Medulla oblongata (tissue), 1 donor: Measurements from ENCODE around the gene C5orf47.

ENCODE experiments used
- DNase-seq: peaks from one replicate; pipeline ENCODE4 v3.0.0-alpha.2; 2015; ENCODE audit errors: extremely low spot score

Gene C5orf47, protein sequence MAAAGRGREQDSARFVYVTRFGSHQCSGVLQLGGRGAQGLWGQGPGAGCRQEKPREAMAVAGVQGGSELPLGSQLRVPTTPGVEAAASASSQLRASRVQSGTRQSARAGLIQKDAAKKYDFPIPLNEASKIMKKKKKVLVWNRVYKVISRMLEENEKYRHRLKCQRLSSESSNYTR

DNA sequence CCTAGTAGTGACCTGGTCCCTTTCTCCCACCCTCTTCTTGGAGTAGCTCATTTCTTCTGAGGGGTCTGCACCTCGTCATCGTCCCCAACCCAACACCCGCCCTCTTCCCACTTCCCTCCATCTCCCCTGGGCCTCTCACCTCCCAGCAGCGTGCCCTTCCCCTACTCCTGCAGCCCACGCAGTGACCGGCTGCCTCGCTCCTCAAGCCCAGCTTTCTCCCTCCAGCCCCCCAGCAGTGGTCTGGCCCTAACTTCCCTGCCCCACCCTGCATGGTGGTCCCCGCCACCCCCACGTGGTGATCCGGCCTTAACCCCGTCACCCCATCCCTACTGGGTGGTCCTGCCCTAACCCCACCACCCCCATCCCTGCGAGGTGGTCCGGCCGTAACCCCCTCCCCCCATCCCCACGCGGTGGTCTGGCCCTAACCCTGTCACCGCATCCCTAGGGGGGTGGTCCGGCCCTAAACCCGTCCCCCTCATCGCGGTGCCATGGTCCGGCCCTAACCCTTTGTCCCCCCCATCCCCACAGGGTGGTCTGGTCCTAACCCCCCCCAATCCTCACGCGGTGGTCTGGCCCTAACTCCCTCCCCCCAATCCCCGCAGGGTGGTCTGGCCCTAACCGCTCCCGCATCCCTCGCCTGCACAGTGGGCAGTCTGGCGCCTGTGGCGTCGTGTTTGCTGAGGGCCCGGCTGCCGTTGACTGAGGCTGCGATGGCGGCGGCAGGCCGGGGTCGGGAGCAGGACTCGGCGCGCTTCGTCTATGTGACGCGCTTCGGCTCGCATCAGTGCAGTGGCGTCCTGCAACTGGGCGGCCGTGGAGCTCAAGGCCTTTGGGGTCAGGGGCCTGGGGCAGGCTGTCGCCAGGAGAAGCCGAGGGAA, at the start of gene C5orf47:
C5orf47 (plus strand) TSS at position 617 of the 878 bp plus-strand sequence; CDS start at position 711, 94 bp downstream.
- DNase-seq, result no peak

DNA sequence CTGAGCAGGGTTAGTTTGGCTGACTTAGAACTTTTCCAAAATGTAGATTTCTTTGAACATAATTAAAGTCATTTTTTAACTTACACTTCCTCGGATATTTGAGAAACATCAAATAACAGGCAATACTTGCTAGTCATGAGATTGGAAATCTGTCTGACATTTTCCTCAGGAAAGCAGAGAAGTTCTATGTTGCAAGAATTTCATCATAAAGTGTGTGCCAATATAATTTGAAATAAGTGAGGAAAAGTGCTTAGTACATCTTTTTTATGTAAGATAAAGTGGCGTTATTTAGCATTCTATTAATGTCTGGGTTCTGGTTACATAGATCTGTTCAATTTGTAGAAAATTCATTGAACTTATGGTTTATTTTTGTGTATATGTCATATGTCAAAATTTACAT, 48.7 kb upstream of the C5orf47 start:
- no peak for DNase-seq

DNA sequence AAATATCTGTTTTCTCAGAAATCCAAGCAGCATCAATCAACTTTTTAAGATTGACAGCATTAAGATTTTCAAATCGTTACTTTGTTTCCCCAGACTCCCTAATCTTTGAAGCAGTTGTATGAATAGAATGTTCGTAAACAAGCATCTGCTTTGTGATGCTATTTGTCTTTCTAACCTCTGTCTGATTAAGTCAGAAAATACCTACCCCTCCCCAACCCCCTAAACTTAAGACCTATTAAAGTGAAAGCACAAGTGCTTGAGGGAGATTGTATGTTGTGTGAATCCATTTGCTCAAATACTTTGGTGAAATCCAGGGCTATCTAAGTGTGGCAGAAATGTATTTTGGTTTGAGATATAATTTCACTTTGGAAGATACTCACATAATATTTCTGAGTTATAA, 47.9 kb upstream of the C5orf47 start:
- no peak for DNase-seq

DNA sequence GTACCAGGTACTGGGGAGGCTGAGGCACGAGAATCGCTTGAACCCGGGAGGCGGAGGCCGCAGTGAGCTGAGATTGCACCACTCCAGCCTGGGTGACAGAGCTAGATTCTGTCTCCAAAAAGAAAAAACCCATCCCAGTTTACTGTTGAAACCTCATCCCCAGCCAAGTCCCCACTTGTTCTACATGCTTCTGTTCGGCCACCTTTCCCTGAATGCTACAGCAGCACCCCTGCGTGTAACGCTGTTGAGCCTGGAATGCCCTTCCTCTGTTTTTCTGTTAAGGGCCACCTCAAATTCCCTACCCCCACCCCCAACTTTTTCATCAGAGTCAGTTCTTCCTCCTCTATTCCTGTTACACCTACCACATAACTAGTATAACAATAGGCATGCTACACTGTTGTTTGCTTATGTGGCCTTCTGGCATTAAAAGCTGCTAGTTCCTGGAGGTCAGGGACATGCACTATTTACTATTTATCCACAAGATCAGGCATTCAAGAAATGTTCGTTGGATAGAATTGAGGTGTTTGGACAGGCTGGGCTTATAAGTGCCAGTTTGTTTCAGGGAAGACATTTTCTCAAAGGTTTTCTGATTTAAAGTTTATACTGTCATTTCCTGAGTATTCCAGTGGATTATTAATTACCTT, 47.1 kb upstream of the C5orf47 start:
- no peak for DNase-seq

DNA sequence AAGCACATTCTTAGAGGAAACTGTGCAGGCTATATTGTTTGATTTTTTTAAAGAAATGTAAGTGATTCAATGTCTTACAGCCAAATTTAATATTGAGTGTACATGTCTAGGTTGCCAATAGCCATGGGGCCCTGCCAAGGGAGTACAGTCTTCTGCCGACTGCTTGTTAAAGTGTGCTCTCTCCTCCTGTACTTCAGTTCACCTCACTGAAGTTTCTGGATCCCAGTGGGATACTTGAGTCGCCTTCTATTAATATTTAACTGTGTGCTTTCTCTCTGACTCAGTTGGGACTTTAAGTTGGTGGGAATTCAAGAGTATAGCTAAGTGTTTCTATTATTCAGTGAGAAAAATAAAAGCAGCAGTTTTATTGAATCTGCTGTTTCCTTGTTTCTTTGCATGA, 44.5 kb upstream of the C5orf47 start:
- DNase-seq, result no peak

DNA sequence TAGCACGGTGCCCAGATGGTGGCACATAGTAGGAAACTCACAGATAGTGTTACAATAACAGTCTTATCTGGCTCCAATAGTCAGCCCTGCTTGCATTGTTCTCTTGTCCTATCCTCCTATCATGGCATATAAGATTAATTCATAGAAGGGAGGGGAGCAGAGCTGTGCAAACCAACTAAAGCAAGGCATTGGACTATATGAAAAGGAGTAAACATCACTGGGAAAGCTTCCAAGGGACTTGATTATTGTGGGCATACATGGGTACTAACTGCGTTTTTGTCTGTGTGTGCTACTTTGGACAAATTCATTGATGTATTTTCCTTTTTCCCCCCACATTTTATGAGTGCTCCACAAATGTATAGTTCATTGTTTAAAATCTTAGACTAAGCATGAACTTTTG, 43.8 kb upstream of the C5orf47 start:
- DNase-seq, result no peak

DNA sequence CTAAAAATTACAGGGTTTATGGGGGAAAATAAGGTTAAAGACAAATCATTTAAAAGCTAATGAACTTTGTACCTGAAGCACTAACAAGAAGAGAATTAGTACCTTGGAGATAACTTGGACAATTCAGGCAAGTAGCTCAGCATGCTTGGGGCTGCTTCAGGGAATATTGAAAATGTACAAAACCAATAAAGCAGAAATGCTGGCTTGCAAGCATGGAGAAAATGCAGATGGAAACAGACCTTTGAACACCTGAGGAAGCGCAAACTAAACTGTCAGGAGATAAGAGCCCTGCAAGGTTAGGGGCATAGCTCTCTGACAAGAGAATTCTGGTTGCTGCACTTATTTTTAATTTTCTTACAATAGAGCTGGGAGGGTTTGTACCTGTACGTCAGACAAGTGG, 42.6 kb upstream of the C5orf47 start:
- no peak for DNase-seq

DNA sequence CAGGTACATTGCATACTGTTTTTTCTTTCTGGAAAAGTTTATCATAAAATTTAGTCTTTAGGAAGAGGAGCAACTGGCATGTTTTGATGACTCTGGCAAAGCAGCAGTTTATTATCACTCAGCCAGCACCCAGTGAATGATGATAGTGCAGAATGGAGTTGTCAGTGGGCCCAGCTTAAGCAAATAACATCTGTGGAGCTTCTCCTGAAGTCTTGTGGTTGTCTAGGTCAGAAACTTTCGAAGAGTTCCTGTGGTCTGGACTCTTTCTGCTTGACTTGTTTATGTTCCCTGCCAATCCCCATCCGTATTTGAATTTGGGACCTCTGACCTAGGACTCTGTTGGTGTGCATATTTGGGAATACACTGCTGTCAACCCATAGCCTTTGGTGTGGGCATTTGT, 38.1 kb upstream of the C5orf47 start:
- DNase-seq, result no peak

DNA sequence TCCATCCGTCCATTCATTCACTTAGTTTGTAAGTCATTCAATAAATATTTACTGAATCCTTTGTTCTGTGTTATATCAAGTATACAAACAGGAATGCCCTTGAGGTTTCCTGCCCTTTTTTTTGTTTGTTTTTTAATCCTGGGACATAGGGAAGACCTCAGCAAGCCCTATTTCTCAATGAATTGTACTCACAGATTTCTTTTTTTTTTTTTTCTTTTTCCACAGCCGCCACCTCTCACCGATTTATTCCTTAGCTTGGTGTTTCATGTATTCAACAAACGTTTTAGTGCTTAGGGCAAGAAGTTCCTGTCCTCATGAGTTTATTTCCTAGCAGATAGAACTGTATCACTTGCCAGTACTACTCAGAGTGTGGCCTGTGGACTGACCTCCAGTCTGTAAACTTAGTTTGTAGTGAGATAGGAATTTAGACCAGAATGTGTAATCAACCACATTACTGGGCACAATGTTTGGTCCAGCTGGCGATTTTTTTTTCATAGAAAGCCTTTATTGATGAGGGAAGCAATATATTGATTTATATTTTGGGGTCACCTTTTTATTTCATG, 35.4 kb upstream of the C5orf47 start:
- DNase-seq, result no peak

DNA sequence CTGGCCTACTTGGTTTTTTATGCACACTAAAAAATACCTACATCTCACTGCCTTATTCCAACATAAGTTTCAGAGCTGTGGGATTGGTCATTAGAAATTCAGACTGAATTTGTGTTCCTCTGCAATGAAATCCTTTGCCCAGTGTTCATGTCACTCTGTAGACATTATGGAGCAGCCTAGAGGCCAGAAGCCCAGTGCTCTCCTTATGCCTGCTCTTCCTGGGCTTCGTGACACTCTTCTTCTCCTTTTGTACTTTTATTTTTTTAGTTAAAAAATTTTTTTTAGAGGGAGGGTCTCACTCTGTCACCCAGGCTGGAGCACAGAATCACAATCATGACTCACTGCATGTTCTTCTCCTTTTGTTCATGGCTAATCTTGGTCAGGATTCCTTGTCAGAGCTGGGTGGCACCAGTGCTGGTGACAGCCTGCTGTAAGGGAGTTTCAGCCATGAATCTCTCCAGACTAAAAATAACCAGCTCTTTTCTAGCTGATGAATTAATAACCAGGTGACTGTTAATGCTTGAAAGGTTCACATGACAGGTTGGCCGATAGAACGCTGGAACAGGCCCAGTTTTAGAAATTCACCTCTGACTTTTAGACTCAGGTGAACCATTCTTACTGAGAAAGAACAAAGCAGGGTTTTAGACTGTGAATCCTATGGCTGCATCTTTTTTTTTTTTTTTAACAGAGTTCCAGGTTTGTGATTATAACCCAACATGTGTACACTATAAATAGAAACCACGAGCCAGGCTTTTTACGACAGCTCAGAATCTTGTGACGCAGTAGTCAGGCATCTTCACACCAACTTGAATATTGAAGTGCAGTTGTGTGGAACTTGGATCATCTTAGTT, 34.1 kb upstream of the C5orf47 start:
- DNase-seq, result no peak

DNA sequence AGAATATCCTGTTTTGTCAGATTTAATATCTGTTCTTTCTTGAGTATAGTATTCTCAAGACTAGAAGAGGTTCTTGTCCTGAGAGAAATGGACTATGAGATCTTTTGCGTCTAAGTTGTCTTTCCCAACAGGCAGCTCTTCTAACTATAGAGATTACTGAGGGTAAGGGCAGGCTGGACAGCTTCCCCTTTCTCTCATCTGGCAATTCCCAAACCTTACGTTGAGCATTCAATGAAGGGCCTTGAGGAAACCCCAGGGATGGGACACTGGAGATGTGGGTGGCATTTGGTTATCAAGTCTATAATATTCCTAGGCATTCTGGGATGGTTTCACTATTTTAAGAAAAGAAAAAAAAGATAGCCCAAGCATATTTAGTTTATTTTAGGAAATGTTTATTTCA, 28.0 kb upstream of the C5orf47 start:
- no peak for DNase-seq

DNA sequence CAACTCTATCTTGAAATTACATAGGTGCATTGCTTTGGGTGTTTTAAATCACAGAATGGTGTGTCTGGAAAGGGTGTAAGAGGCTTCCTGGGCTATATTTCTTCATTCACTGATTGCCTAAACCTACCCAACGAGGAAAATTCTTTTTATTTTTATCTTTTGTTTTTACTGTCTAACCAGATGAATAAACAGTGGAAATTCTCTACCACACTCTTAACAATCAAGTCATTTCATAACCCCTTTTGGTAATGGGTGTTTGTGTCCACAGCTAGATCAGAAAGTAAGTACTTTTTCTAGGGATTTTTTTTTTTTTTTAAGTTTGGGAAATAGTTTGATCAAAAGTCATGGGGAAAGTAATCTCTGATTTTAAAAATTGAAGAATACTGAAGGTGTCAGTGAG, 27.6 kb upstream of the C5orf47 start:
- no peak for DNase-seq

DNA sequence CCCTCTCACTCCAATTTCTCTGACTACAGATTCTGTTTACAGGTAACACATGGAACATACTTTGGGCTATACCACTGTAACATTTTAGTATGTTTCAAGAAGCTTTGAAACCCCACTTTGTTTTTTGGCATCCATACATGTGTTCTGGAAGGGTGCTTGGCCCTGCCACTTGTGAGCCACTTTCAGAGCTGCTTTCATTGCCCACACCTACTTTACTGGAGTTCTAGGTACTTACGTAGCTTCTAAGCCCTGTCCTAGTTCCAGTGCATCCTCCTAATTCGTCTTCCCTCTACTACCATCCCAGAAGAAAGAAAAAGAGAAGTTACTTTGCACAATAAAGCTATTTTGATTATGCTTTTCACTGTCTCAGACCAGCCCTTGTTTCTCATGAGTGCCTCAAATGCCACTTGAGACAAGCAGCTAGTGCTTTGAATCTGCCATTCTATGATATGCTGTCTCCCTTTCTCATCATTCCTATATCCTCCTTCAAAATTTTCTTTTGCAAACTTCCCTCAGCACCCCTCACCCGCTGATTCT, 26.5 kb upstream of the C5orf47 start:
- no peak for DNase-seq

DNA sequence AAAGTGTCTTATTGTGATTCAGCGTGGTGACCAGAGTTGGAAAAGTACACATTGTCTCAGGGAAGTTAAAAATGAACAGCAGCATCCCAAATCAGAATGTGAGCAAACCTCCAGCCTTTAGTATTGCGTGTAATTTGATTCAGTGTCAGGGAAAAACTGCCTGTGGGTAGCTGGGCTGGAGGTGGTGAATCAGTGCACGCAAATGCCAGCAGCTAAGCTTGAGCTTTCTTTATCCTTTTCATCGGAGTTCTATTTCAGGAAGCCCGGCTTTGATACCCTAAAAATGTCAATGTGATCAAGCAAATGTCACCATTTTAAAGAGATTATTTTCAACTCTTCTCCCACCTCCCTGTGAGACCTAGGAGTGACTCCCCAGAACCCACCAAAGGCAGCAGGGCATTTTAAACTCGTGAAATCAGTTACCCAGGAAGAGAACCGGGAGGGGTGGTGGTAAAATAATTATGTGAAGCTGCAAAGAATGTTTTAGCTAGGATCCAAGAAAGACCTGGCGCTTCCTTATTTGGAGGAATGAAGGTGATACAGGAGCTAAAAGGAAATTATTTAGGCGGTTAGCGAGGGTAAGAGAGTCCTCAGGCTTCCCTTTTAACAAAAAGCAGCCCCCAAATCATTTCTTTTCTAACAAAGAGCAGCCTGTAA, 25.7 kb upstream of the C5orf47 start:
- DNase-seq, result no peak

DNA sequence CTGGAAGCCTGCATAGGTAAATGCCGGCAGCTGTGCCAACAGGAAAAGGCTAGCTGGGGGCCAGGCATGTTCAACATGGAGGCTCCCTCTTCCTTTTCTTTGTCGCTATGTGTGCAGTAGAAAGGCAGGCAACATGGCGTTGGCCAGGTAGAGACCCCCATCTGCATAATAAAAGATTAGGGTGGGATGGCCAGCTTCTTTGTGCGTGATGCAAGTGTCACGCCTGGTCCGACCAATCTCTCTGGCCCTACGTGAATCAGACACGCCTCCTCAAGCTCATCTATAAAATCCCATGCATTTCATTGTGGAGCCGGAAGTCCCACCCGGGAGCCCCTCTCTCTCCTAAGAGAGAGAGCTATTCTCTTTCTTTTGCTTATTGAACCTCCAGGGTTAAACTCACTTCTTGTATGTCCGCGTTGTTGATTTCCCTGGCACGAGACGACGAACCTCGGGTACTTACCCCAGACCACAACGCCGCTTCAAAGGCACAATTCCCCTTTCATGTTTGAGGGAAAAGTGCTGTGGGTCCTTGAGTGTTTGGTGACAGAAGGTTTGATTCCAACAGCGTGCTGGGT, 25.0 kb upstream of the C5orf47 start:
- DNase-seq, result no peak

DNA sequence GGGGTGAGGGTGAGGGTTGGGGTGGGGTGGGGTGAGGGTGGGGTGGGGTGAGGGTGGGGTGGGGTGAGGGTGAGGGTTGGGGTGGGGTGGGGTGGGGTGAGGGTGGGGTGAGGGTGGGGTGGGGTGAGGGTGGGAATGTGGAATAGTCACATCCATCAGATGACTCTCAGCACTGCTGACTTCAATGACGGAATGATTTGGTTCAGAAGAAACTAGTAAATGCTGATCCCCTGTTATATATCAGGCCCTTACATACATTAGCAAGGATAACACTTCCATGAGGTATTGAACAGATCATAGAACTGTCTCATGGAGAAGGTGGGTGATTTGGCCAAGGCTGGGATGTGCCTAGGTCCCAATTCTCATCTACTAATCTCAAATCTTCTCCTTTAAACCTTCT, 24.5 kb upstream of the C5orf47 start:
- no peak for DNase-seq

DNA sequence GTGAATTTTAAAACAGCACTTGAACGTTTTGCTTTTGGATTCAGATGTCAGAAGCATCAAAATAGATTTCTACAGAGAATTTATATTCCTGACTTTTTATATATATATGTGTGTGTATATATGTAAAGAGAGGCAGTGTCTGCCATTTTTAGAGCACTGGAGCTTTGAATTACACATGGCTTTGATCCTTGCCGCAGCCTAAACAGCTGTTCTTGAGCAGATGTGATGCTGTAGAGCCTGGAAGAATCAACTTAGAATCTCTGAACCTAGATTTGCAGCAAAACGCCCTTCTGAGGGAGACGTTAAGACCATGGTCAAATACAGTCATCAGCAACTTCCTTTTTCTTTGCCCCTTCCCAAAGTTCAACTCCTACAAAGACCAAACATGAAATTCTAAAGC, 21.7 kb upstream of the C5orf47 start:
- DNase-seq, result no peak

DNA sequence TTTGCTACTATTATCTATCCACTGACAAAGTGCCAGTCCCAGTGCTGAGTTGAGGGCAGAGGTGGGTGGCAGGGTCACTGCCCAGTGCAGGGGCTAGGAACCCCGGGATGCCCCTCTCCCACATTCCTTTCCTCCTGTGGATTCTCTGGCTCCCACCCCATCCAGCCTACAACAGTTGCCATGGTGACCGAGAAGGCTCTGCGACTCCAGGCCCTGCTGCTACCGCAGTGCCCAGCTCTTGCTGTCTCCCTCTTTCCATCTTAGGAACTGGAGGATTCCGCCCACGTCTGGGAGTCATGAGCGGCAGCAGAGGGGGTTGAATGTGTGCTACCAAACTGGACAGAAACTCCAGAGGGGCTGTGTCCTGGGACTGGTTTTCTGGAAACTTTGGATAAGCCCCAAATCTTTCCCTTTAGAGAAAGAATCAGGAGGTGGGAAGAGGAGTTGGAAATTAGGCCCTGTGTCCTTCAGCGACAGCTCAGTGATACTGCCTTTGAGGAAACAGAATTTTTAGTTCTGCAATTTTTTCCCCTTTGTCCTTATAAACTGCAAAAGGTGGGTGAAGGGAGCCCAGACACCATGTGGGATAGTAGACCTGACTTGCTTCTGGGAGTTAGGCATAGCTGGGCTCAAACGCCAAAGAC, 20.7 kb upstream of the C5orf47 start:
- no peak for DNase-seq

DNA sequence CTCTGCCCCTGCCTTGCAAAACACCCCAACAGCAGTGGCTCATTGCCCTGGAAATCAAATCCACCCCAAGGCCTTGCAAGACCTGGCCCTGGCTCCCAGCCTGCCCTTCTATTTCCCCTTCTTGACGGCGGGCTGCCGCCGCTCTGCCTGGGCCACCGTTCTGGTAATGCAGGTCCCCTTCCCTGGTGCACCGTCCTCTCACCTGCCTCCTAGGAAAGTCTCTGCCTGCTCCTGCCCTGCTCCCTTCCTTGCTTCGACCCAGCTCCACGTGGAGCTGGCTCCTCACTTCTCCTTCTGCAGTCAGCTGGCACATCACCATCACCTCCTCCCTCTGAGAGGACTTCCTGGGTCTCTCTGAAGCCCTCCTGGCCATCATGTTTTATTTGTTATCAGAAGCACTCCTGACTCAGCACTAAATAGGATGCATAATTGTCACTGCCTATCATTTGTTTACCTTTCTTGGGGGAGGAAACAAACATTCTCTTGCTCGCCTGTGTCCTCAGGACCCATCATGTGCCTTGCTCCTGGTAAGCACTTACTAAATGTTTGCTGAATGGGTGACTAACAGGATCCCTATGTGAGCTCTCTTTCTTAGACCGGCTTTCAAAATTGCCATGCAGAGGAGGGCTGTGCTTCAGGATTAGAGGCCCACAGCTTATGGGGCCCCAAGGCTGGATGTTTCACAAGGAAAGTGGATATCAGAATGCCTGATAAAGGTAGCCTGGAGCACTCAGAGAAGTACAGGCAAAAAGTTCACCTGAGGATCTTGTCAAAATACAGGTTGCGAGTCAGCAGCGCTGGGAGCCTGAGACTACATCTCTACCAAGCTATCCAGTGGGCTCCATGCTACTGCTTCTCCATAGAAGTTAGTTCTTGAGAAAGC, 19.6 kb upstream of the C5orf47 start:
- no peak for DNase-seq
